KMS-11 (cell line): ENCODE measurements around the gene CCR6.

Experiments
- H2AFZ ChIP-seq: fragments of 200-600 bp; sonication (generic); 2 replicates; pipeline ENCODE4 v1.6.1; 2016; ENCODE audit warnings: antibody characterized with exemption, mixed run types, low read depth
- H3K27ac ChIP-seq: fragments of 200-600 bp; sonication (generic); 2 replicates; pipeline ENCODE4 v1.6.1; 2016; ENCODE audit warnings: mild to moderate bottlenecking, mixed run types
- H3K27me3 ChIP-seq: fragments of 200-600 bp; sonication (generic); 2 replicates; pipeline ENCODE4 v1.6.1; 2017; ENCODE audit warnings: mild to moderate bottlenecking, low read depth, mixed run types, moderate library complexity; ENCODE audit not compliant: insufficient read depth
- H3K36me3 ChIP-seq: fragments of 200-600 bp; sonication (generic); 2 replicates; pipeline ENCODE4 v1.6.1; 2017; ENCODE audit warnings: mild to moderate bottlenecking, mixed run types; ENCODE audit not compliant: insufficient read depth
- H3K4me1 ChIP-seq: fragments of 200-600 bp; sonication (generic); 2 replicates; pipeline ENCODE4 v1.6.1; 2016; ENCODE audit warnings: mild to moderate bottlenecking, low read depth, mixed run types; ENCODE audit not compliant: poor library complexity, severe bottlenecking
- H3K4me2 ChIP-seq: fragments of 200-600 bp; sonication (generic); 2 replicates; pipeline ENCODE4 v1.7.0; 2016; ENCODE audit warnings: mild to moderate bottlenecking, mixed run types
- H3K4me3 ChIP-seq: fragments of 200-600 bp; sonication (generic); IDR thresholded peaks from 2 replicates; pipeline ENCODE4 v1.6.1; 2017; ENCODE audit warnings: low read depth, low read length, mixed read lengths; ENCODE audit not compliant: insufficient read depth
- H3K79me2 ChIP-seq: fragments of 200-600 bp; sonication (generic); 2 replicates; pipeline ENCODE4 v1.6.1; 2016; ENCODE audit warnings: low read depth, mixed run types; ENCODE audit not compliant: insufficient read depth
- H3K9ac ChIP-seq: fragments of 200-600 bp; sonication (generic); 2 replicates; pipeline ENCODE4 v1.6.1; 2016; ENCODE audit warnings: mild to moderate bottlenecking, mixed run types
- H4K20me1 ChIP-seq: fragments of 200-600 bp; sonication (generic); 2 replicates; pipeline ENCODE4 v1.6.1; 2016; ENCODE audit warnings: mild to moderate bottlenecking, mixed run types; ENCODE audit not compliant: insufficient read depth
- TF ChIP-seq, protein P1 (sequence below): fragments of 200-600 bp; sonication (generic); conservative IDR thresholded peaks from 2 replicates; pipeline ENCODE4 v1.6.1; 2017; ENCODE audit warnings: low read depth, mild to moderate bottlenecking, antibody characterized with exemption, low read length, moderate library complexity, mixed read lengths

CCR6 gene

DNA sequence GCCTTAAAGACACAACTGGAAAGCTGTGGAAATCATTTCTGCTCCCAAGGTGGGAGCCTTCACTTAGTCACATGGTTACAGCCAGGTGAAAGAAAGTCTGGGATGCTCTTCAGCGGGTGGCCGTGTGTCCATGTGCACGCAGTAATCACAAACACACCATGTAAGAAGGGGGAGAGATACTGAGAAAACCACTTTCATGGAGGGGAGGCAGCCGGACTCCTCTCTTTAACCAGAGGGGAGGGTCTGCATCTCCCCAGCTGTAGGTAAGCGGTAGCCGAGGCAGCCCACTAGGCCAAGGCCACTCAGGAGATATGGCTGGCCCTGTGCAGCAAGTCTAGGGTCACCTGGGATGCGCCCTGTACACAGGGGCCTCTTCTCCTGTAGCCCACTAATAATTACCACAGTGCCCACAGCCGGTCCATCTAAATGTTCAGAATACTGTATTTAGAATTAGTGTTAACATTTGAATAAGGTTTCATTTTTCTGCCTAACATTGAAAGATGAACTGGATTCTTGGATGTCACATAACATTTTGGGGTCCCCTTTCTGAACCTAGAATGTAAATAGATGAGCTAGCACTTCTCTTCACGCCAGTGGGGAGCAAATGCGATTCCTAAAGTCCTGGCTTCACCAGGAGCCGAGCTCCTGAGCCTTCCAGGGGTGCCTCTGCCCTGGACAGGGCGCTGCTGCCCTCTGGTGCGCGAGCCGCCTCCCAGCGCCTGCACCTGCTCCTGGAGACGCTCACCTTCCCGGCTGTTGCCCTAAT lies 19.0 kb downstream of the CCR6 start:
- H3K4me2 ChIP-seq, result no peak overlapping the region
- TF ChIP-seq, protein P1, sequence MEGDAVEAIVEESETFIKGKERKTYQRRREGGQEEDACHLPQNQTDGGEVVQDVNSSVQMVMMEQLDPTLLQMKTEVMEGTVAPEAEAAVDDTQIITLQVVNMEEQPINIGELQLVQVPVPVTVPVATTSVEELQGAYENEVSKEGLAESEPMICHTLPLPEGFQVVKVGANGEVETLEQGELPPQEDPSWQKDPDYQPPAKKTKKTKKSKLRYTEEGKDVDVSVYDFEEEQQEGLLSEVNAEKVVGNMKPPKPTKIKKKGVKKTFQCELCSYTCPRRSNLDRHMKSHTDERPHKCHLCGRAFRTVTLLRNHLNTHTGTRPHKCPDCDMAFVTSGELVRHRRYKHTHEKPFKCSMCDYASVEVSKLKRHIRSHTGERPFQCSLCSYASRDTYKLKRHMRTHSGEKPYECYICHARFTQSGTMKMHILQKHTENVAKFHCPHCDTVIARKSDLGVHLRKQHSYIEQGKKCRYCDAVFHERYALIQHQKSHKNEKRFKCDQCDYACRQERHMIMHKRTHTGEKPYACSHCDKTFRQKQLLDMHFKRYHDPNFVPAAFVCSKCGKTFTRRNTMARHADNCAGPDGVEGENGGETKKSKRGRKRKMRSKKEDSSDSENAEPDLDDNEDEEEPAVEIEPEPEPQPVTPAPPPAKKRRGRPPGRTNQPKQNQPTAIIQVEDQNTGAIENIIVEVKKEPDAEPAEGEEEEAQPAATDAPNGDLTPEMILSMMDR, result peak; percentile 72
- no peaks in the 10 kb centered on the region for H3K79me2 ChIP-seq
- no peaks in the 10 kb centered on the region for H3K4me1 ChIP-seq
- no peak overlapping the region for H3K9ac ChIP-seq
- no peak overlapping the region for H3K27ac ChIP-seq
- H2AFZ ChIP-seq, result no peak overlapping the region
- H3K27me3 ChIP-seq, result no peaks in the 10 kb centered on the region
- H4K20me1 ChIP-seq, result no peaks in the 10 kb centered on the region
- no peaks in the 10 kb centered on the region for H3K36me3 ChIP-seq
- no peak overlapping the region for H3K4me3 ChIP-seq

DNA sequence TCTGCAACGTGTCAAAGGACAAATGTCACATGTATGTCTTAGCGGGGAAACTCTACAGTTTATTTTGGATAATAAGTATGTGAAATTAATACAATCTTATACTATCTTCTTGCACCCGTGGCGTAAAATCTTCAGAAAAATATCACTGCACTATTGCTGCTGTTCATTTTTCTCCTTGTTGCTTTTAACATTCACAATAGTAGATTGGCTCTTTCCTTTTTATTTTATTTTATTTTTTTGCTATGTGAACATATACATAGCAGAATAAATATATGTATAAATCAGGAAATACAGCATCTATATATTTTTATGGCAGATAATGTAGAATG lies 19.5 kb downstream of the CCR6 start:
- H3K27ac ChIP-seq, result no peak overlapping the region
- no peak overlapping the region for H3K9ac ChIP-seq
- no peaks in the 10 kb centered on the region for H3K79me2 ChIP-seq
- no peaks in the 10 kb centered on the region for H4K20me1 ChIP-seq
- no peaks in the 10 kb centered on the region for H3K4me1 ChIP-seq
- no peak overlapping the region for H3K4me2 ChIP-seq
- H3K4me3 ChIP-seq, result no peak overlapping the region
- no peak overlapping the region for H2AFZ ChIP-seq
- no peaks in the 10 kb centered on the region for H3K27me3 ChIP-seq
- no peaks in the 10 kb centered on the region for H3K36me3 ChIP-seq
- TF ChIP-seq, protein P1, result peak; percentile 20; the same call in 1 of the 2 replicates

DNA sequence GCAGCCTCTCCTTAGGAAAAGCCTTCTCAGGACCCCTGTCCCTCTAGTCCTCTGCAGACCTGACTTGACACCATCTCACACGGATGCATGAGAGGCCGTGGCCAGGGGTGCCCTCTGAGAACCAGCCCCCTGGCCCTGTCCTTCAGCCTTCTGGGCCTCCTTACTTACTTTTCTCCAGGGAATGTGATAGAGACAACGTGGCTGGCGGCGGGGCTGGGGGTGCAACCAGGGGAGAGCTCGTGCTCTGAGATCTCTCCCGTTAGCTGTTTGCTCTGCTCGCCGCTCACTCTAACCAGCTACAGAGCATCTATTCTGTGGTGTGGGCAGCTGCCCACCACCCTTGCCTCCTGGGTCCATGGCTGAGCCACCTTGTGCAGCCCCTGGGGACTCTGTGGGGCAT lies 20.1 kb downstream of the CCR6 start:
- H3K4me3 ChIP-seq, result no peak overlapping the region
- H3K27ac ChIP-seq, result no peak overlapping the region
- no peak overlapping the region for H3K4me2 ChIP-seq
- H2AFZ ChIP-seq, result no peak overlapping the region
- H3K9ac ChIP-seq, result no peak overlapping the region
- no peaks in the 10 kb centered on the region for H3K79me2 ChIP-seq
- no peaks in the 10 kb centered on the region for H3K4me1 ChIP-seq
- no peaks in the 10 kb centered on the region for H3K36me3 ChIP-seq
- TF ChIP-seq, protein P1, result no peak
- no peaks in the 10 kb centered on the region for H3K27me3 ChIP-seq
- no peaks in the 10 kb centered on the region for H4K20me1 ChIP-seq

DNA sequence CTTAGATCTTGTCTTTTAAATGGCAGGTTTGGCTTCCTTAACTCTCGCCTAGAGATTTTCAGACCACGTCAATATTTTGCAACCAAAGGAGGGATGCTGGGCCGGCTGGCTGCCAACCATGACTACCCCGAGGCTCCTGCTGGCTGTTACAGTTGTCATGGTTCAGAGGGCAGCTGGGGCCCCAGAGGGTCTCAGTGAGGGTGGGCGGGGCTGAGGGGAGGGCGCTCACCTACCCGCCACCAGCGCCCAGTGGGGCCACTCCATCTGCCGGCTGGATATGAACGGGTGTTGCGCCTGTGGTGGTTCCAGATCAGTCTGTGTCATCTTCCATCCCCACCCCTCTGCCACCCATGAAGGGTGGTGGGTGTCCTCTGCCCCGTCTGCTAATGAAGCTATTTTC lies 22.6 kb downstream of the CCR6 start:
- Histone ChIP-seq H3K27me3 (no peaks in the 10 kb centered on the region), H3K27ac (no peak overlapping the region), H3K79me2 (no peaks in the 10 kb centered on the region), H3K4me2 (no peak overlapping the region), H2AFZ (no peak overlapping the region), H3K4me3 (no peak overlapping the region), H4K20me1 (no peaks in the 10 kb centered on the region), H3K36me3 (no peaks in the 10 kb centered on the region), H3K9ac (no peak overlapping the region), H3K4me1 (no peaks in the 10 kb centered on the region)
- TF ChIP-seq, protein P1, result no peak
